Natural killer cell (primary cell): ENCODE measurements around the gene COX20. TPM values are rescaled to one million over a fixed set of nuclear protein-coding genes. Genes with fewer than 3 reads are reported as not detected.

Experiments
- ATAC-seq, 3 donors: fragments of 150-1000 bp in 2 of 3; fragments of 200-7000 bp in 1 of 3; cut with Tn5 transposase; 1 replicate in 1 of 3; 2 replicates in 2 of 3; pipeline ENCODE4 v1.10.0; 2021; ENCODE audit warnings: mild to moderate bottlenecking in 2 of 3, moderate library complexity in 2 of 3
- DNase-seq, 2 donors: peaks; one replicate each; pipeline versions ENCODE4 v3.0.0 to v3.0.0-alpha.2; 2013 to 2021; ENCODE audit warnings: mixed read lengths in 1 of 2
- H3K27ac ChIP-seq: one replicate; pipeline ENCODE4 v1.5.1; 2013; ENCODE audit warnings: mild to moderate bottlenecking, low read length
- H3K27me3 ChIP-seq: one replicate; pipeline ENCODE4 v1.6.1; 2013; ENCODE audit warnings: low read length; ENCODE audit not compliant: control insufficient read depth, insufficient read depth
- H3K36me3 ChIP-seq: one replicate; pipeline ENCODE4 v1.6.1; 2013; ENCODE audit warnings: low read length; ENCODE audit not compliant: control insufficient read depth, insufficient read depth
- H3K4me1 ChIP-seq: one replicate; pipeline ENCODE4 v1.6.1; 2013; ENCODE audit warnings: low read length; ENCODE audit not compliant: control insufficient read depth, insufficient read depth
- H3K4me3 ChIP-seq: one replicate; pipeline ENCODE4 v1.5.1; 2013; ENCODE audit warnings: low read length
- H3K9me3 ChIP-seq: one replicate; pipeline ENCODE4 v1.6.1; 2013; ENCODE audit warnings: low read length; ENCODE audit not compliant: control insufficient read depth, insufficient read depth
- H3K27ac Mint-ChIP-seq, 2 donors: one replicate each; pipeline ENCODE4 v1.8.0; 2022; ENCODE audit warnings: mild to moderate bottlenecking in 2 of 2, mixed read lengths in 2 of 2, moderate library complexity in 1 of 2
- H3K27me3 Mint-ChIP-seq, 2 donors: one replicate each; pipeline ENCODE4 v1.8.0; 2022; ENCODE audit warnings: low read depth in 2 of 2, mixed read lengths in 2 of 2
- H3K36me3 Mint-ChIP-seq: one replicate; pipeline ENCODE4 v1.8.0; 2022; ENCODE audit warnings: mixed read lengths
- H3K4me1 Mint-ChIP-seq, 2 donors: one replicate each; pipeline ENCODE4 v1.8.0; 2022; ENCODE audit warnings: mixed read lengths in 2 of 2
- H3K4me3 Mint-ChIP-seq: one replicate; pipeline ENCODE4 v1.8.0; 2022; ENCODE audit warnings: mild to moderate bottlenecking, moderate library complexity, mixed read lengths
- H3K9me3 Mint-ChIP-seq, 2 donors: one replicate each; pipeline ENCODE4 v1.8.0; 2022; ENCODE audit warnings: mixed read lengths in 2 of 2
- WGBS: methylation state at CpG from one replicate; pipeline ENCODE4 v1.1.7; 2013; ENCODE audit warnings: missing lambda C conversion rate; ENCODE audit not compliant: insufficient coverage; 5-methylcytosine and 5-hydroxymethylcytosine counted together
- intact Hi-C: fragments of 100-400 bp; cut with micrococcal nuclease; formaldehyde crosslinking; loops from one replicate; pipeline ENCODE4 v1.14.2; 2022
- total RNA-seq, 4 donors: library from RNA; stranded (reverse); fragments of 120-200 nt in 1 of 4; gene quantifications; one replicate each; pipeline versions ENCODE4 v1.2.3 to v1.2.4, GENCODE V29; 2013 to 2022
- TF ChIP-seq, protein P1 (sequence below): fragments of 200-600 bp; IDR thresholded peaks from one replicate; pipeline ENCODE4 v1.8.0; 2022; ENCODE audit warnings: antibody characterized with exemption

Gene COX20
- total RNA-seq, 3 donors from 2014 or later (not counting 1 experiment from before 2014, with no cell fraction given): 24.3 to 25.4 (median 24.9) TPM

- no peaks in the 10 kb centered on the region for H3K27me3 ChIP-seq
- peak within 1 kb of the TSS; percentile 98 for H3K4me3 Mint-ChIP-seq
- no peaks in the 10 kb centered on the region for H3K9me3 Mint-ChIP-seq
- peak within 1 kb of the TSS; percentile 93 to 98 for H3K27ac Mint-ChIP-seq
- under 1% methylated on average over 71 of the region's 71 CpGs for WGBS
- H3K4me3 ChIP-seq: peak within 1 kb of the TSS; percentile 94
- peak within 1 kb of the TSS; percentile 92 for H3K27ac ChIP-seq
- DNase-seq: peak; percentile 97 to 99
- ATAC-seq: peak; percentile 63 to 87 (median 65)
- H3K9me3 ChIP-seq: no peaks in the 10 kb centered on the region
- intact Hi-C loops: loop anchor here (1.0 to 10.0 kb wide), 4 partner anchors 29 to 410 kb away; partner anchors contain the start of genes ADSS2 and COX20
- H3K27me3 Mint-ChIP-seq: no peaks in the 10 kb centered on the region
- TF ChIP-seq, protein P1, sequence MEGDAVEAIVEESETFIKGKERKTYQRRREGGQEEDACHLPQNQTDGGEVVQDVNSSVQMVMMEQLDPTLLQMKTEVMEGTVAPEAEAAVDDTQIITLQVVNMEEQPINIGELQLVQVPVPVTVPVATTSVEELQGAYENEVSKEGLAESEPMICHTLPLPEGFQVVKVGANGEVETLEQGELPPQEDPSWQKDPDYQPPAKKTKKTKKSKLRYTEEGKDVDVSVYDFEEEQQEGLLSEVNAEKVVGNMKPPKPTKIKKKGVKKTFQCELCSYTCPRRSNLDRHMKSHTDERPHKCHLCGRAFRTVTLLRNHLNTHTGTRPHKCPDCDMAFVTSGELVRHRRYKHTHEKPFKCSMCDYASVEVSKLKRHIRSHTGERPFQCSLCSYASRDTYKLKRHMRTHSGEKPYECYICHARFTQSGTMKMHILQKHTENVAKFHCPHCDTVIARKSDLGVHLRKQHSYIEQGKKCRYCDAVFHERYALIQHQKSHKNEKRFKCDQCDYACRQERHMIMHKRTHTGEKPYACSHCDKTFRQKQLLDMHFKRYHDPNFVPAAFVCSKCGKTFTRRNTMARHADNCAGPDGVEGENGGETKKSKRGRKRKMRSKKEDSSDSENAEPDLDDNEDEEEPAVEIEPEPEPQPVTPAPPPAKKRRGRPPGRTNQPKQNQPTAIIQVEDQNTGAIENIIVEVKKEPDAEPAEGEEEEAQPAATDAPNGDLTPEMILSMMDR: peak; percentile 51
- H3K36me3 ChIP-seq: peaks cover 22% of the 10 kb centered on the region
- H3K36me3 Mint-ChIP-seq: no peaks in the 10 kb centered on the region
- H3K4me1 Mint-ChIP-seq: peaks cover 50 to 63% of the 10 kb centered on the region in 2 donors
- H3K4me1 ChIP-seq: peaks cover 21% of the 10 kb centered on the region
Measured at GRCh38 chr1:244864253-244865027, 29.0 kb downstream of the COX20 start, which contains the start of gene HNRNPU. TSS of gene HNRNPU (minus strand) at chr1:244864543. CDS start at chr1:244864307, 236 bp downstream.

- DNase-seq: no peak
Measured at GRCh38 chr1:244865028-244865371, 29.5 kb downstream of the COX20 start.

GRCh38 chr1:244865820-244866219 is 30.4 kb downstream of the COX20 start:
- intact Hi-C loops: loop anchor here (2.0 to 10.0 kb wide), 2 partner anchors 53 to 411 kb away; partner anchors contain the start of gene ADSS2
- H3K36me3 Mint-ChIP-seq: no peaks in the 10 kb centered on the region
- H3K27ac Mint-ChIP-seq: peak overlapping the region; percentile 93 to 98
- H3K27me3 Mint-ChIP-seq: no peaks in the 10 kb centered on the region
- H3K36me3 ChIP-seq: peaks cover 9% of the 10 kb centered on the region
- H3K4me3 Mint-ChIP-seq: peak overlapping the region; percentile 98
- ATAC-seq: no peak
- TF ChIP-seq, protein P1: no peak
- peaks cover 45 to 61% of the 10 kb centered on the region in 2 donors for H3K4me1 Mint-ChIP-seq
- no peaks in the 10 kb centered on the region for H3K9me3 ChIP-seq
- DNase-seq: no peak
- H3K4me1 ChIP-seq: peaks cover 21% of the 10 kb centered on the region
- H3K27me3 ChIP-seq: no peaks in the 10 kb centered on the region
- H3K9me3 Mint-ChIP-seq: no peaks in the 10 kb centered on the region
- no CpG with 5 or more reads among the region's 3 CpGs for WGBS
- H3K4me3 ChIP-seq: no peak overlapping the region
- H3K27ac ChIP-seq: peak overlapping the region; percentile 36

More at GRCh38 chr1:244865028-244865371, 29.5 kb downstream of the COX20 start:
- TF ChIP-seq, protein P1: no peak
- H3K27me3 ChIP-seq: no peaks in the 10 kb centered on the region
- H3K9me3 Mint-ChIP-seq: no peaks in the 10 kb centered on the region
- 26% methylated on average over 9 of the region's 9 CpGs for WGBS
- H3K27ac Mint-ChIP-seq: peak overlapping the region; percentile 93 to 98
- peaks cover 16% of the 10 kb centered on the region for H3K36me3 ChIP-seq
- intact Hi-C loops: loop anchor here (2.0 to 10.0 kb wide), 2 partner anchors 54 to 410 kb away; partner anchors contain the start of gene ADSS2
- peak overlapping the region; percentile 98 for H3K4me3 Mint-ChIP-seq
- H3K36me3 Mint-ChIP-seq: no peaks in the 10 kb centered on the region
- H3K27ac ChIP-seq: peak overlapping the region; percentile 92
- H3K4me1 ChIP-seq: peaks cover 20% of the 10 kb centered on the region
- H3K27me3 Mint-ChIP-seq: no peaks in the 10 kb centered on the region
- H3K4me1 Mint-ChIP-seq: peaks cover 50 to 64% of the 10 kb centered on the region in 2 donors
- H3K4me3 ChIP-seq: peak overlapping the region; percentile 94
- ATAC-seq: no peak
- H3K9me3 ChIP-seq: no peaks in the 10 kb centered on the region
